ENCODE measurements around the gene HSPA1L.
"Not testable (repeated sequence)": the region's sequence is repeated elsewhere in the genome, so short reads cannot be mapped to it uniquely, and the experiment has no call there.

Gene HSPA1L

GRCh38 chr6:31815025-31815838 lies at the start of gene HSPA1L, which contains the start of gene HSPA1A:
HSPA1L (minus strand) TSS chr6:31815283; CDS start chr6:31811972, 3,311 bp downstream.
HSPA1A (plus strand) TSS chr6:31815543; CDS start chr6:31815757, 214 bp downstream.
- DNase-seq, result no peak

- no peak for DNase-seq
Measured at GRCh38 chr6:31864818-31865204, 49.7 kb upstream of the HSPA1L start.

GRCh38 chr6:31864123-31864562 lies 49.1 kb upstream of the HSPA1L start:
- DNase-seq, result not testable (repeated sequence)

- DNase-seq, result peak; percentile 100
Measured at GRCh38 chr6:31862344-31863235, 47.5 kb upstream of the HSPA1L start, which contains the start of gene NEU1. NEU1 (minus strand) TSS chr6:31862821; CDS start chr6:31862776, 45 bp downstream.

- no peak for DNase-seq
Measured at GRCh38 chr6:31861919-31862343, 46.8 kb upstream of the HSPA1L start.

- no peak for DNase-seq
Measured at GRCh38 chr6:31861150-31861549, 46.1 kb upstream of the HSPA1L start.

GRCh38 chr6:31860349-31860748 lies 45.3 kb upstream of the HSPA1L start:
- DNase-seq, result no peak

- no peak for DNase-seq
Measured at GRCh38 chr6:31859923-31860322, 44.8 kb upstream of the HSPA1L start.

GRCh38 chr6:31858707-31859106 lies 43.6 kb upstream of the HSPA1L start:
- no peak for DNase-seq

GRCh38 chr6:31857774-31858173 lies 42.7 kb upstream of the HSPA1L start:
- DNase-seq, result not testable (repeated sequence)

- DNase-seq, result not testable (repeated sequence)
Measured at GRCh38 chr6:31851980-31852718, 37.1 kb upstream of the HSPA1L start.

GRCh38 chr6:31851485-31851832 lies 36.4 kb upstream of the HSPA1L start:
- no peak for DNase-seq

GRCh38 chr6:31850765-31851484 lies 35.8 kb upstream of the HSPA1L start:
- no peak for DNase-seq

- DNase-seq, result no peak
Measured at GRCh38 chr6:31847276-31847978, 32.3 kb upstream of the HSPA1L start.

GRCh38 chr6:31844507-31844906 lies 29.4 kb upstream of the HSPA1L start:
- DNase-seq, result no peak

- no peak for DNase-seq
Measured at GRCh38 chr6:31842053-31842452, 27.0 kb upstream of the HSPA1L start.

- not testable (repeated sequence) for DNase-seq
Measured at GRCh38 chr6:31839779-31840126, 24.7 kb upstream of the HSPA1L start.

GRCh38 chr6:31838968-31839367 lies 23.9 kb upstream of the HSPA1L start:
- DNase-seq, result no peak

- DNase-seq, result not testable (repeated sequence)
Measured at GRCh38 chr6:31838114-31838553, 23.1 kb upstream of the HSPA1L start.

- DNase-seq, result no peak
Measured at GRCh38 chr6:31837369-31838113, 22.5 kb upstream of the HSPA1L start.

All from NCI-H2171 treated with DMSO at 0.1 percent for 48 hours (cell line).